ENCODE measurements around the gene NAA15.
"Not testable (repeated sequence)": the region's sequence is repeated elsewhere in the genome, so short reads cannot be mapped to it uniquely, and the experiment has no call there.

Gene NAA15

DNA sequence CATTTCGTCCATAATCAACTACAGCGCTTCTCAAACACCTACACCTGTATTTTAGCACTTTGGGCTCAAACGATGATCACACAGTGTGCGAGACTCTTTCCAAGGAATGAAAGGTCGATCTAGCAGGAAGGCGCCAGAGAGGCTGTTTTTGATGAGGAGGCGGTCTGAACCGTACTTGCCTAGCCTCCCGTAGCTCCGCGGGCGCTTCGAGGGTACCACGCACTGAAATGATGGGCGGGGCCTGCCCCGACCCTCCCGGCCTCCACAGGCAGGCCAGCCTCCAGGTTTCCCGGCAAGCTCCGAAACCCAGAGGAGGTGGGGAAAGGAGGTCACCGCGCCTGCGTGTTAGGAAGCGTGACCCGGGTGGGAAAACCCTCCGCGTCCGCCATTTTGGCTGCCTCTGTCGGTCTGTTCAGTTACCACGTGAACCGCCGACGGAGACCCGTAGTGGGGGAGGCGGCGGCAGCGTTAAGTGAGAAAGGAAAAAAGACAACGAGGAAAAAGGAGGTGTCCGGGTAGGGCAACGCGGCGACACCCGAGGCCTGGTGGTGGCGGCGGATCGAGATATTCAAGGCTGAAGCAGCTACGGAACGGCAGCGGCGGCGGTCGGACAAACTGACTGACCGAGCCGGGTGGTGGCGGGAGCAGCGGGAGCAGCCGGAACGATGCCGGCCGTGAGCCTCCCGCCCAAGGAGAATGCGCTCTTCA lies at the start of gene NAA15:
Gene NAA15 (plus strand): TSS at position 393 of the 708 bp plus-strand sequence. CDS start 273 bp downstream, at position 666.
- peaks cover 17 to 48% (median 43%) of the 10 kb centered on the region in 11 experiments; a peak in 21 of 22 replicates for H4K20me1 ChIP-seq
- H3K4me3 ChIP-seq = peak within 1 kb of the TSS; percentile 80 to 99 (median 92)
- H3K4me1 ChIP-seq = peaks cover 29 to 66% (median 36%) of the 10 kb centered on the region in 10 experiments
- TF ChIP-seq Cebpa-rat (IDR thresholded peaks at IDR 0.05) = no peak
- H3K9ac ChIP-seq = peak within 1 kb of the TSS; percentile 92 to 99 (median 97)
- peak within 1 kb of the TSS; percentile 81 to 92 (median 87) for H3K4me2 ChIP-seq
- peak within 1 kb of the TSS; percentile 89 to 99 (median 98) for H3K27ac ChIP-seq
- peaks cover 15 to 30% (median 29%) of the 10 kb centered on the region in 11 experiments for H3K36me3 ChIP-seq
- H3K9me3 ChIP-seq (replicated peaks in 1 of 11) = peaks cover 0 to 19% (median 15%) of the 10 kb centered on the region in 11 experiments; a peak in 20 of 22 replicates
- no peaks in the 10 kb centered on the region for H3K27me3 ChIP-seq

- Histone ChIP-seq H3K4me2 (peak overlapping the region; percentile 24 to 60 (median 40); a peak in 13 of 22 replicates), H3K9ac (no peak overlapping the region), H3K4me1 (peaks cover 5 to 15% (median 11%) of the 10 kb centered on the region in 10 experiments; a peak in 17 of 20 replicates), H3K27me3 (no peaks in the 10 kb centered on the region), H3K9me3 (replicated peaks in 1 of 11) (no peaks in the 10 kb centered on the region), H4K20me1 (no peaks in the 10 kb centered on the region), H3K36me3 (no peaks in the 10 kb centered on the region), H3K27ac (peak overlapping the region in 1 of 11 experiments; percentile 12; a peak in 2 of 22 replicates), H3K4me3 (no peak overlapping the region)
- TF ChIP-seq Cebpa-rat (IDR thresholded peaks at IDR 0.05) = no peak
Observed at GRCh38 chr4:139253046-139253445, 48.3 kb upstream of the NAA15 start.

- H3K36me3 ChIP-seq = no peaks in the 10 kb centered on the region
- H3K4me3 ChIP-seq = no peak overlapping the region
- H3K27me3 ChIP-seq = no peaks in the 10 kb centered on the region
- peak overlapping the region in 2 of 11 experiments; percentile 12 to 27; a peak in 2 of 22 replicates for H3K27ac ChIP-seq
- H3K9ac ChIP-seq = no peak overlapping the region
- peak overlapping the region in 10 of 11 experiments; percentile 24 to 60 (median 40); a peak in 17 of 22 replicates for H3K4me2 ChIP-seq
- H3K9me3 ChIP-seq (replicated peaks in 1 of 11) = no peaks in the 10 kb centered on the region
- no peaks in the 10 kb centered on the region for H4K20me1 ChIP-seq
- H3K4me1 ChIP-seq = peaks cover 5 to 15% (median 11%) of the 10 kb centered on the region in 10 experiments; a peak in 17 of 20 replicates
- no peak for TF ChIP-seq Cebpa-rat (IDR thresholded peaks at IDR 0.05)
Observed at GRCh38 chr4:139253713-139254112, 47.6 kb upstream of the NAA15 start.

- H3K27ac ChIP-seq; H3K36me3 ChIP-seq; H3K9ac ChIP-seq; H4K20me1 ChIP-seq; H3K27me3 ChIP-seq; H3K4me2 ChIP-seq; H3K4me3 ChIP-seq; H3K9me3 ChIP-seq (replicated peaks in 1 of 11): not testable (repeated sequence)
- peaks cover 5 to 15% (median 11%) of the 10 kb centered on the region in 10 experiments; a peak in 17 of 20 replicates for H3K4me1 ChIP-seq
Observed at GRCh38 chr4:139255581-139255980, 45.7 kb upstream of the NAA15 start.

GRCh38 chr4:139256349-139256748 lies 45.0 kb upstream of the NAA15 start:
- Histone ChIP-seq H3K4me1 (peaks cover 5 to 15% (median 11%) of the 10 kb centered on the region in 10 experiments; a peak in 17 of 20 replicates), H3K36me3 (no peaks in the 10 kb centered on the region), H3K27ac (no peak overlapping the region), H3K9me3 (replicated peaks in 1 of 11) (no peaks in the 10 kb centered on the region), H3K27me3 (no peaks in the 10 kb centered on the region), H3K9ac (no peak overlapping the region), H3K4me2 (no peak overlapping the region), H4K20me1 (no peaks in the 10 kb centered on the region), H3K4me3 (no peak overlapping the region)
- no peak for TF ChIP-seq Cebpa-rat (IDR thresholded peaks at IDR 0.05)

- no peaks in the 10 kb centered on the region for H4K20me1 ChIP-seq
- H3K4me2 ChIP-seq = peak overlapping the region in 7 of 11 experiments; percentile 54 to 80 (median 71); a peak in 13 of 22 replicates
- no peaks in the 10 kb centered on the region for H3K27me3 ChIP-seq
- H3K9ac ChIP-seq = no peak overlapping the region; a peak in 1 of 22 replicates
- TF ChIP-seq Cebpa-rat (IDR thresholded peaks at IDR 0.05) = no peak
- no peaks in the 10 kb centered on the region for H3K36me3 ChIP-seq
- no peaks in the 10 kb centered on the region for H3K9me3 ChIP-seq (replicated peaks in 1 of 11)
- no peak overlapping the region for H3K4me3 ChIP-seq
- peak overlapping the region in 5 of 11 experiments; percentile 25 to 77 (median 73); a peak in 6 of 22 replicates for H3K27ac ChIP-seq
- peaks cover 25 to 37% (median 35%) of the 10 kb centered on the region in 10 experiments for H3K4me1 ChIP-seq
Observed at GRCh38 chr4:139265654-139266053, 35.7 kb upstream of the NAA15 start.

- peak overlapping the region; percentile 51 to 82 (median 71) for H3K4me2 ChIP-seq
- H3K27ac ChIP-seq = peak overlapping the region; percentile 6 to 79 (median 72); a peak in 20 of 22 replicates
- peaks cover 25 to 37% (median 35%) of the 10 kb centered on the region in 10 experiments for H3K4me1 ChIP-seq
- no peaks in the 10 kb centered on the region for H4K20me1 ChIP-seq
- H3K27me3 ChIP-seq = no peaks in the 10 kb centered on the region
- peak overlapping the region; percentile 26 to 64 (median 60); a peak in 20 of 22 replicates for H3K9ac ChIP-seq
- no peak for TF ChIP-seq Cebpa-rat (IDR thresholded peaks at IDR 0.05)
- H3K4me3 ChIP-seq = peak overlapping the region; percentile 34 to 54 (median 40); a peak in 15 of 20 replicates
- no peaks in the 10 kb centered on the region for H3K9me3 ChIP-seq (replicated peaks in 1 of 11)
- no peaks in the 10 kb centered on the region for H3K36me3 ChIP-seq
Observed at GRCh38 chr4:139266208-139266582, 35.1 kb upstream of the NAA15 start.

DNA sequence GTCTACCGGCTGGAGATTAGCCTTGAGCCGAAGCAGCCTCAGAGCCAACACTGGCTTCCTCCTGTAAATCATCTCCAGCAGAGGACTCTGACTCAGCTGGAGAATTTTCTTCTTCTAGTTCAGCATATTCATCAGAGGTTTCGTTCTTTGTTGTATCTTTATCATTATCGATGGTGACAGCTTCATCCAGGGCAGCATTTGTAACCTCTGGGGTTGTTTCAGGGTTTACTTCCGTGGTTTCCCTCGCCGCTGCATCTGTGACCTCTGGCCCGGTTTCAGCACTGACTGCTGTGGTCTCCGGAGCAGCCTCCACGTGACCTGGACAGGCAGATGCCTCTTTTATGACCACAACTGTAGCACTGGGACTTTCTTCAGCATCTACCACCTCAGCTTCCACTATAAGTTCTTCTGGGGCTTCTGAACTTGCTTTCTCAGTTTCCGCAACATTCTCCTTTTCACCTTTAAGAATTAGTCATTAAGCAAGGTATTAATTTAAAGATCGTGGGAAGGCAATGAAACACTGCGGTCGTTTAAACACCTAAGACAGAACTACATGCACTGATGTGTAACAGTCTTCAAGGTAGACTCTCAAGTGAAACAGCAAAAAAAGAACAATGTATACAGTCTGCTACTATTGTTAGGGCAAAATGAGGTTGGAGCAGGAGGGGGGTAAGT lies 34.6 kb upstream of the NAA15 start:
- peak overlapping the region; percentile 26 to 64 (median 60); a peak in 20 of 22 replicates for H3K9ac ChIP-seq
- no peaks in the 10 kb centered on the region for H4K20me1 ChIP-seq
- peak overlapping the region; percentile 6 to 79 (median 72); a peak in 20 of 22 replicates for H3K27ac ChIP-seq
- H3K27me3 ChIP-seq = no peaks in the 10 kb centered on the region
- H3K4me1 ChIP-seq = peaks cover 25 to 37% (median 35%) of the 10 kb centered on the region in 10 experiments
- H3K4me3 ChIP-seq = peak overlapping the region; percentile 34 to 54 (median 40); a peak in 15 of 20 replicates
- H3K9me3 ChIP-seq (replicated peaks in 1 of 11) = no peaks in the 10 kb centered on the region
- H3K36me3 ChIP-seq = no peaks in the 10 kb centered on the region
- peak overlapping the region; percentile 51 to 82 (median 71) for H3K4me2 ChIP-seq
- TF ChIP-seq Cebpa-rat (IDR thresholded peaks at IDR 0.05) = 0 out of 22 replicates have a peak, but pooled peaks of 1 of the 11 experiments have one; percentile 19

- Histone ChIP-seq H3K27ac (peak overlapping the region in 8 of 11 experiments; percentile 54 to 79 (median 74); a peak in 14 of 22 replicates), H3K9ac (peak overlapping the region in 6 of 11 experiments; percentile 59 to 64 (median 61); a peak in 8 of 22 replicates), H3K36me3 (no peaks in the 10 kb centered on the region), H3K4me1 (peaks cover 25 to 37% (median 35%) of the 10 kb centered on the region in 10 experiments), H3K27me3 (no peaks in the 10 kb centered on the region), H3K4me2 (peak overlapping the region; percentile 51 to 82 (median 71); a peak in 21 of 22 replicates), H4K20me1 (no peaks in the 10 kb centered on the region), H3K9me3 (replicated peaks in 1 of 11) (no peaks in the 10 kb centered on the region), H3K4me3 (peak overlapping the region in 2 of 10 experiments; percentile 34 to 38; a peak in 1 of 20 replicates)
- no peak for TF ChIP-seq Cebpa-rat (IDR thresholded peaks at IDR 0.05)
Observed at GRCh38 chr4:139267301-139267700, 34.0 kb upstream of the NAA15 start.

Measured in BLaER1 treated with 17β-estradiol and CSF1 and Interleukin-3, amounts not matched to agents 10 nM and 100 nM (cell line).